GM18873 (cell line): ENCODE results near the gene TIGD1.
"Not testable (repeated sequence)": the region's sequence is repeated elsewhere in the genome, so short reads cannot be mapped to it uniquely, and the experiment has no call there.

Experiments used
- ATAC-seq: cut with Tn5 transposase; IDR thresholded peaks from one replicate; pipeline ENCODE4 v1.9.1; 2021; ENCODE audit warnings: mild to moderate bottlenecking, moderate library complexity, moderate number of reproducible peaks; ENCODE audit not compliant: unreplicated experiment, low FRiP score

Gene TIGD1

DNA sequence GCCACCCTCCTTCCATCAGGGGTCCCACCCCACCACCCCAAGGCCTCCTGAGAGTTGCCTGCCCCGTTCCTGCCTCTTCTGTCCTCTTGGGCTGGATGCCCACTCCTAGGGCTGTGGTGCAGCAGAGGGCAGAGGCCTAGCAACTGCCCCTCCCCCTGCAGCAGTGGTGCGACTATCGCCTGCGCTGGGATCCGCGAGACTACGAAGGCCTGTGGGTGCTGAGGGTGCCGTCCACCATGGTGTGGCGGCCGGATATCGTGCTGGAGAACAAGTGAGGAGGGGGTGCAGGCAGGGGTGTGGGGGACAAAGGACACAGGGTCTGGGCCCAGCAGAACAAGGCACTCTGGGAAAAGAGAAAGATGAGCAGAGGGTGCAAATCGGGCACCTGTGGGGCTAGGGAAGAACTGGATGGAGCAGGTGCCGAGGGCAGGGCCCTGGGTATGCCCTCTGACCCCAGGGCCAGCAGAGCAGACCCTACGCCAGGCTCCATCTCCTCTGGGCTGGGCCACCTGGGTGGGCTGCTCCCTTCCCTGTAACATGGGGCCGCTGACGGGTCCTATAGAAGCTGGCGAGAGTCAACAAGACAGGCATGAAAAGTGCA, 9.8 kb downstream of the TIGD1 start:
- ATAC-seq = no peak

DNA sequence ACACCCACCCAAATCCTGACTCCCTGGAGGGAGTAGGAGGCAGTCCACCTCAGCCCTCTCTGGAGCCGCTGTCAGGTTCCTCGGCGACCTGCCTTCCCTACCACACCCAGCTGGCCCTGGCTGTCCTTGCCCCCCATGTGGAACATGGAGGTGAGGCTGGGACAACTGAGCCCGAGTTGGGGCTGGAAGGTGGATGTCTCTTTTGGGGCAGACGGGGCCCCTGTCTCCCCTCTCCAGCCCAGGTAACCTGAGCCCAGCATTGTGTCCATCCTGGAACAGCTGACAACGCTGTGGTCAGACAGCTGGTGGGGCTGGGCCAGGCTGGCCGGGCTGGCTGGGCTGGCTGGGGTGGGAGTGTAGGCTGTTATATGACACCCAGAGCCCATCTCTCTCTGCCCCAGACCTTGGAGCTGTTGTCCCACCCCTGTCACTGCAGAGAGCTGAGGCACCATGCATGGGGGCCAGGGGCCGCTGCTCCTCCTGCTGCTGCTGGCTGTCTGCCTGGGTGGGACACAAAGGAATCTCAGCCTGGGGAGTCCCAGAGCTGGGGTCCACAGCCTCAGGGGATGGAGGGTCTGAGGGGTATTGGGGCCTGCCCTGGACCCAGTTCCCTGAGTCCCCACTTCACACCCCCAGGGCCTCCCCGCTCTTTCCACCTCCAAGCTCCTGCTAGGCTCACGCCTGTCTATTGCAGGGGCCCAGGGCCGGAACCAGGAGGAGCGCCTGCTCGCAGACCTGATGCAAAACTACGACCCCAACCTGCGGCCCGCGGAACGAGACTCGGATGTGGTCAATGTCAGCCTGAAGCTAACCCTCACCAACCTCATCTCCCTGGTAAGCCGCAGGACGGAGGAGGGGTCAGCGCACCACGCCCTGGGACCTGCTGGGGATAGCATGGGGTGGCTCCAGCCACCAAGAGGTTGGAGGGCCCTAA, 10.8 kb downstream of the TIGD1 start, which contains the start of gene CHRNG:
CHRNG (plus strand) TSS at position 395 of the 934 bp plus-strand sequence; CDS start at position 451, 56 bp downstream.
- ATAC-seq = no peak

DNA sequence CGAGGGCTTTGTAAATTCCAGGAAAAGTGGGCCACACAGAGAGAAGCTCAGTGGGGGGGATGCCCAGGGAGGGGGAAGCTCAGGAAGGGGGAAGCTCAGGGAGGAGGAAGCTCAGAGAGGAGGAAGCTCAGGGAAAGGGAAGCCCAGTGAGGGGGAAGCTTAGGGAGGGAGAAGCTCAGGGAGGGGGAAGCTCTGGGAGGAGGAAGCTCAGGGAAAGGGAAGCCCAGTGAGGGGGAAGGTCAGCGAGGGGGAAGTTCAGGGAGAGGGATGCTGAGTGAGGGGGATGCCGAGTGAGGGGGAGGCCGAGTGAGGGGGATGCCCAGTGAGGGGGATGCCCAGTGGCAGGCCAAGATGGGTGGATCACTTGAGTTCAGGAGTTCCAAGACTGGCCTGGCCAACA, 11.7 kb downstream of the TIGD1 start:
- no peak for ATAC-seq

DNA sequence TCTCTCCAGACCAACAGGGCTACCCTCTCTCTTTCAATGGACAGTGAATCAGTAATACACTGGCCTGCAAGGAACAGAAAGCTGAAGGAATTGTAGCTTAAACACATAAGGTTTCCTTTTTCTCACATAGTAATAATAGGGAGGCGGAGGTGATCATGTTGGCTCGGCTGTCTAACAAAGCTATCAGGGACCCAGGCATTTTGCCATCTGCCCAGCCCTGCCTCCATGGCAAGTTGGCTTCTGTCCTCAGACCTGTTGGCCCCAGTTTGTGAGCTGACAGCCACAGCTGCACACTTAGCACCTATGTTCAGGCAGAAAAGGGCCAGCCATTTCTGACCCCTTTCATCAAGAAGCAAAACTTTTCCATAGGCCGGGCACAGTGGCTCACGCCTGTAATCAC, 12.9 kb downstream of the TIGD1 start:
- ATAC-seq = no peak

DNA sequence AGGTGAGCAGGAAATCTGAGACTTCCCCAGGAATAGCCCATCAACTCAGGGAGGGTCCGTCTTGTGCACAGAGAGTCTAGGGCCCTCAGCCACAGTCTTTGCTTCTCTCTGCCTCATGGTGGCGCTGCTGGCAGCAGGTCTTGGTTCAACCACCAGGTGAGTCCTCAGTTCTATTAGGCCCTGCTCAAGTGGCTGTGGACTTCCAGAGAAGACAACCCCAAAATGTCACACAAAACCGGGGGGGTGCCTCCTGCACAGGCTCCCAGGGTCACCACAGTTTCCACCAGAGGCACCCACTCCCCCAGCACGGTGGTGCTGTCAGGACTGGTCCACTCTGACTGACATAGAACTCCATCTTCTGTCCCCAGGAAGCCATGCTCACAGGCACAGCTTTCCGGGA, 13.3 kb downstream of the TIGD1 start:
- ATAC-seq = no peak

DNA sequence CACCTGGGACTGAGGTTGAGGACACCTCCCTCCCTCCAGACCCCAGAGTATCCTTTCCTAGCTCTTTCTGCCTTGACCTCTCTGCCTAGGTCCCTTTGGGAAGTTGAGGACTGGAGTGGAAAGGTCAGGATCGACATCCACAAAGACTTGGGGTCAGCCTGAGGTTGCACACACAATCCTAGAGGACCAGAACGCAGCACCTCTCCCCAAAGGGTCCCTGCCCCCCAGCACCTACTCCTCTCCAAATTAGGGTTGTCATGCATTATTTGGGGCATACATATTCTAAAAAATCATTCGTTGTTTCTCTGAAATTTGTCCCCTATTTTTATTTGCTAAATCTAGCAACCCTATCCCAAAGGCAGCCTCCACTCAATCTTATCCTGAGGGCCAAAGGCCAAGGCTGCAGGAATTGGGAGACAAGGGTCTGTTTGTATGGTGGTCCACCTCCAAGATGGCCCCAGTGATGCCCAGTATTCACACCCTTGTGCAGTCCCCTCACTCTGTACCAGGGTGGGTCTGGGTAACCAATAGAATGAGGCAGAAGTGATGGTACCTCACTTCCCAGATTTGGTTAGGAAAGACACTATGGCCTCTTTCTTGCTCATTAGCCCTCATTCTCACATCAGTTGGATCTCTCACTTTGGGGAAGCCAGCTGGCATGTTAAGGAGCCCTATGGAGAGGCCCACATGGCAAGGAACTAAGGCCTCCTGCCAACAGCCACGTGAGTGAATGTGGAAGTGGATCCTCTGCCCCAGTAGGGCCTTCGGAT, 14.4 kb downstream of the TIGD1 start:
- no peak for ATAC-seq

DNA sequence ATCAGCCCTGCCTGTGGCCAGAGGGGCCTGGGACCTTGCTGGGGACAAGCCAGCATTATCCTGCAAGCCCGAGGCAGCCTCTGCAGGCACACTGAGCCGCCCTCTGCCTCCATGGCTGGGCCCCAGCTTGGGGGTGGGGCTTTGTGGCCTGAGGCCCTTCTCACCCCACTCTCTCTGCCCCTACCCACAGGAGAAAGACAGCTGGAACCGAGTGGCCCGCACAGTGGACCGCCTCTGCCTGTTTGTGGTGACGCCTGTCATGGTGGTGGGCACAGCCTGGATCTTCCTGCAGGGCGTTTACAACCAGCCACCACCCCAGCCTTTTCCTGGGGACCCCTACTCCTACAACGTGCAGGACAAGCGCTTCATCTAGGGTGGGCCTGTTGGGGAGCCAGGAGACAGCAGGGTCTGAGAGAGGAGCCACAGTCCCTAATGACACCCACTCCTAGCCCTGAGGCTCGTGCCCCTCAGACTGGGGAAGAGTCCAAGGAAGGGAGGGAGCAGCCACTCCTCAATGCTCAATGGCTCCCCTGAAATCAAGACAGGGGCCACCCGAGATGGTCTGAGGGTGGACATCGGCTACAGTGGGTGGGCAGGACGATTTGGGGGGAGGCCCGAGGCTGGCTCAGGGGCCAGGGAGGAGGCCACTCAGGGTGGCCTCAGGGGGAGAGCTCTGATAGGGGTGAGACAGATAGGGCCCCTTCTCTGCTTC, 15.3 kb downstream of the TIGD1 start:
- ATAC-seq = no peak

DNA sequence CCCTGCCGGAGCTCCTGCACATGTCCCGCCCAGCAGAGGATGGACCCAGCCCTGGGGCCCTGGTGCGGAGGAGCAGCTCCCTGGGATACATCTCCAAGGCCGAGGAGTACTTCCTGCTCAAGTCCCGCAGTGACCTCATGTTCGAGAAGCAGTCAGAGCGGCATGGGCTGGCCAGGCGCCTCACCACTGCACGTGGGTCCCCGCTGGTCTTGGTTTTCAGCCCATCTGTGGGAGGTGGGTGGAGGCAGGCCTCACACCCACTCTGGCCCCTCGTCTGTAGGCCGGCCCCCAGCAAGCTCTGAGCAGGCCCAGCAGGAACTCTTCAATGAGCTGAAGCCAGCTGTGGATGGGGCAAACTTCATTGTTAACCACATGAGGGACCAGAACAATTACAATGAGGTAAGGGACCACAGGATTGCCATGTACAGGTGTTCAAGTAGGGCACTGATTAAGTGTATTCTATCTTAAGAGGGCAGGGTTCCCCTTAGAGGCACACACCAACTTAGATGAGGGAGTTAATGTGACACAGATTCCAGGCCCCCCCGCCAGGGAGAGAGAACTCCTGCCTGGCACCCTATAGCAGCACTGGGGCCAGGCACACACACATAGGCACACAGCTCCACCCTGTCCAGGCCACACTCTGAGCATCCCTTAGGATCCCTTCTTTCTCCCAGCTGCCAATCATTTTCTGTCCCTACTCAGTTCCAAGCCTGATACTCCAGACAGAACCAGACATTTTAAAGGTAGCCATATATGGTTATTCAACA, 16.2 kb downstream of the TIGD1 start:
- ATAC-seq = no peak

DNA sequence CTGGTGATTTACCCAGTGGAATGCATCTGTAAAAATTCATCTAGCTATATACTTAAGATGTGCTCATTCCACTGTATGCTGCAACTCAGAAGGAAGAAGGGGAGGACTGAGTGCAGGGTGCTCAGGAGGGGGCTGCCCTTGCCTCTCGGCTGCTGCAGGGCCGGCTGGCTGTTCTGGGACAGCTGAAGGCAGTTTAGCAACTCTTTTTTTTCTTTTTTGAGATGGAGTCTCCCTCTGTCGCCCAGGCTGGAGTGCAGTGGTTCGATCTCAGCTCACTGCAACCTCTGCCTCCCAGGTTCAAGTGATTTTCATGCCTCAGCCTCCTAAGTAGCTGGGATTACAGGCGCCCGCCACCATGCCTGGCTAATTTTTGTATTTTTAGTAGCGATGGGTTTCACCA, 17.5 kb downstream of the TIGD1 start:
- not testable (repeated sequence) for ATAC-seq

DNA sequence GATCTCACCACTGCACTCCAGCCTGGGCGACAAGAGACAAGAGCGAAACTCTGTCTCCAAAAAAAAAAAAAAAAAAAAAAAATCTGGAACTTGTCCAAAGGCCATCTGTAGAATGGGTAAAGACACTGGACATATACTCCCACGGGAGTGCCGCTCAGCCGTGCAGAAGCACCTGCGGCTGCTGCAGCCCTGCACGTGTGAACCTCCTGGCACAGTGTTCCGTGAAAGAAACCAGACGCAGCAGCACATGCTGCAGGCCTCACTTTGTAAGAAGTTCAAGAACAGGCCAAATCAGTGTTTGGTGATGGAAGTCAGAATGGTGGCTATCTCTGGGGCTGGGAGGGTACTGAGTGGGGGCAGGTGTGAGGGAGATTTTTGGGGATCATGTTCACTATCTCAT, 17.9 kb downstream of the TIGD1 start:
- no peak for ATAC-seq

DNA sequence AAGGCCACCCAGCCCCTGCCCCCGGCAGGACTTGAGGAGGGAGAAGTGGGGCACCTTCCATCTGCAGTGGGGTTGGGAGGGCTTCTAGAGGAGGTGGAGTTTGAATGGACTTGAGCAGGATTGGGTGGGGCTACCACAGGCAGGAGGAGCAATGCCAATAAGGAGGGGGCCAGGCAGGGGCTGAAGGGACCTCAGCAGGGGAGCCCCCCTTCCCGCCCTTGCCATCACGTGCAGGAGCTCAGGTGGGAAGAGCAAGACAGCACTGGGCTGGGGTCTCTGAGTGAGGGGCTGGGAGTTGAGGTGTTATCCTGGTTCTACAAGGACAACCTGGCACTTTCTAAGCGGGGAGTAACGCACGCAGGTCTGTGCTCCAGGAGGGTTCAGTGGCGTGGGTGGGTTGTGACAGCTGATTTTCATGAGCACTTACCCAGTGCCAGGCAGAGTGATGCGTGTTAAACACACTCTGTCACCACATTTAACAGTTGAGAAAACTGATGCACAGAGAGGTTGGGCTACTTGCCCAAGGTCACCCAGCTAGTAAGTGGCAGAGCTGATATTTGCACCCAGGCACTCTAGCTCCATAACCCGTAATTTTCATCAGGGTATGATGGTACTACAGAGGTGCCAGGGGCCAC, 19.6 kb downstream of the TIGD1 start:
- no peak for ATAC-seq

DNA sequence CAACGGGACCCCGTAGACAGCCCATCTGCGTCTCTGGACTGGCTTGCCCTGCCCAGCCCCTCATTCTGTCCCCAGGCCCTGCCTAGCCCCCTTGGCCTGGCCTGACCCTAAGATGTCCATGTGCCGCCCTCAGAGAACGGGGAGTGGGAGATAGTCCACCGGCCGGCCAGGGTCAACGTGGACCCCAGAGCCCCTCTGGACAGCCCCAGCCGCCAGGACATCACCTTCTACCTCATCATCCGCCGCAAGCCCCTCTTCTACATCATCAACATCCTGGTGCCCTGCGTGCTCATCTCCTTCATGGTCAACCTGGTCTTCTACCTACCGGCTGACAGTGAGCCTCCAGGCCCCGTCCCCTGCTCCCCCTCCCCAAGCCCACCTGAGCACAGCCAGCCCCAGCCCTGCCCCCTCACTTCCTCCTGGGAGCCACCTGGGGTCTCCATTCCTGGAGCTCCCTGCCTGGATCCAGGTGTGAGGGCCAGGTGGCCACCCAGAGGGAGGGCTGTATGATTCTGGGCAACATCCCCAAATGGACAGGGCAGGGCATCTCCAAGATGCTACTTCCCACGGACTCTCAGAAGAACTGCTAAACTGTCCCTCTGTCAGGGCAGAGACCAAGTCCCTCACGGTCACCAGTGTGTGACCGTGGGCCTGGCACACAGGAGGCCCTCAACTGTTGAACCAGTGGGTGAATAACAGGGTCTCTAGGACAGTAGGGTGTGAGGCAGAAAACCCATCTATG, 20.4 kb downstream of the TIGD1 start:
- ATAC-seq = no peak

DNA sequence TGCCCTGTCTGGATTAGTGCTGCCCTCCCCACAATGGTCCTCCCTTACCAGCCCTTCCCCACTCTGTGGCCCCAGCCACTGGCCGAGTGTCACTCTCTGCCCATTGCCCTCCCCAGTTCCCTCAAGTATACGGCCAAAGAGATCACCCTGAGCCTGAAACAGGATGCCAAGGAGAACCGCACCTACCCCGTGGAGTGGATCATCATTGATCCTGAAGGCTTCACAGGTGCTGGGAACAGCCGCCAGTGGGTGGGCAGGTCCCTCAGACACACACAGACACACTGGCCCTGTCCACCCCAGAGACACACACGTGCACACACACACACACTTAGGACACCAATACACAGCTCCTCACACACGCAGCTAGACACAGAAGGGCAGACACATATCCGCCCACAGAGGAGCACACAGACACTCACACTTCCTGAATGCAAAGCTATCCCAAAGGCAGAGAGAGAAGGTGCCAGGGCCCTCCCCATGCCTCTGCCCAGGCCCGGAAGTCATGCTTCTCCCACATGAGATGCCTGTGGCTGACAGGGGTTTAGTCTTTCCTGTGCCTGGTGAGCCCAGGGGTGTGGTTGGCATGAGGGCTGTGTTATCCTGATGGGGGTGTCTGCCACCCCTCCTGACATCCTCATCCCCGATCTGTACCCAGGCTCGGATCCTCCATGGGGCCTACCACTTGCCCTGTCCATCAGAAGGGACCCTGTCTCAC, 21.5 kb downstream of the TIGD1 start:
- ATAC-seq = no peak

DNA sequence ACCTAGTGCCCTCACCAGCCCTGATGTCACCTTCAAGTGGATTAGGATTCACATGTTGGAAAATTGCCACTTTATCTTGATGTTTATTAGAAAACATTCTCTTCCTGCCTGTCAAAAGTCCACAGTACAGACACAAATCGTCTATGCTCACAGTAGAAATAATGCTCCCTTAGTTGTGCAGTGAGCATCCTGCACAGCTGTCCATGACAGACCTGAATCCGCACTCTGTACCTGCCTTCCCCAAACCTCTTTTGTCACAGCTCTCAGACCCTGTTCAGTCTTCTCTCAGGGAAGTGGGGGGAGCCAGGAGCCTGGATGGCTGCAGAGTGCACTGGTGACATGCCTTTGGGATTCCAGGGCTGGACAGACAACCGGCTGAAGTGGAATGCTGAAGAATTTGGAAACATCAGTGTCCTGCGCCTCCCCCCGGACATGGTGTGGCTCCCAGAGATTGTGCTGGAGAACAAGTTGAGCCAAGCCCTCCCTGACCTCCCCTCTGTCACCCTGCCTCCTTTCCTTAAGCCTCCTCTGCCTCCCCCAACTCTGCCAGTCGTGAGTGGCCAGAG, 22.4 kb downstream of the TIGD1 start:
- no peak for ATAC-seq

DNA sequence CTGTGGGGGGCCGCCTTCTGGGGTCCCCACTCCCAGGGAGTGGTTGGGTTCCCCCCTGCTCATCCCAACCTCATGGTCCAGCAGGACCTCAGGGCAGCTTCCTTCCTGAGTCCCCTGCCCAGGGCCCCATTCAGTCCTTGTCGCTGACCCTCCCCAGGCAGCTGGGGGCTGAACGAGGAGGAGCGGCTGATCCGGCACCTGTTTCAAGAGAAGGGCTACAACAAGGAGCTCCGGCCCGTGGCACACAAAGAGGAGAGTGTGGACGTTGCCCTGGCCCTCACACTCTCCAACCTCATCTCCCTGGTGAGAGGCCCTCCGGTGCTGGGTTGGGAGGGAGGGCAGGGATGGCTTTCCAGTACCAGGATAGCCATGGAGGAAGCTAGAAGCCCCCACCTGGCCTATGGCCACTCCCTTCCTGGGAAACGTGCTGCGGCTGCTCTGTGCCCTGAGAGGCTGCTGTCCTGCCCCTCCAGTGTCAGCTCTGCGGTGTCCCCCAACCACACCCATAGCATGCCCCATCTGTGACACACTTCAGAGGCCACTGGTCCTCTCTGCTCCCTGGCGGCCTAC, 23.9 kb downstream of the TIGD1 start:
- ATAC-seq = no peak

DNA sequence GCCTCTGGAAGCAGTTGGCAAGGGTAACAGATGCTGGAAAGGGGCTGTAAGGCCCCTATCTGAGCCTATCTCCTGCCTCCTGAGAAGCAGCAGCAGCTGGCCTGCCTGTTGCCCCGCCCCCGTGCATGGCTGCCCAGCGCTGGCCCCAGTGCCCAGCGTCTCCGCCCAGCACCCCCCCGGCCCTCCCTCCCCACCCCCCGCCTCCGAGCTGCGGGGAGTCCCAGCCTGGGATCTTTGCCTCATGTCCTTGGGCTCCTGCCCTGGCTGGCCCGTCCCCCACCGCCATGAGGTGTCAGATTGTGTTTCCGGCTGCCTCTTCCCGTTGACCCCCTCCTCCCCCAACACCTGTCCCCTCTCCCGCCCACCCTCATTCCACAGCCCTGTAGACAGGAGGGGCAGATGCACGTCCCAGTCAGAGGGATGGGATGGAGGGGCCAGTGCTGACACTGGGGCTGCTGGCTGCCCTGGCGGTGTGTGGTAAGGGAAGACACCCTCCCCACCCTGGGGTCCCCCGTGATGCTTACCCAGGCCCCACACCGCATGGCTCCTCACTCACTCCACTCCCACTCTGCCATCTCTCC, 24.5 kb downstream of the TIGD1 start, which contains the start of gene CHRND:
CHRND (plus strand) TSS at position 370 of the 581 bp plus-strand sequence; CDS start at position 426, 56 bp downstream.
- no peak for ATAC-seq

DNA sequence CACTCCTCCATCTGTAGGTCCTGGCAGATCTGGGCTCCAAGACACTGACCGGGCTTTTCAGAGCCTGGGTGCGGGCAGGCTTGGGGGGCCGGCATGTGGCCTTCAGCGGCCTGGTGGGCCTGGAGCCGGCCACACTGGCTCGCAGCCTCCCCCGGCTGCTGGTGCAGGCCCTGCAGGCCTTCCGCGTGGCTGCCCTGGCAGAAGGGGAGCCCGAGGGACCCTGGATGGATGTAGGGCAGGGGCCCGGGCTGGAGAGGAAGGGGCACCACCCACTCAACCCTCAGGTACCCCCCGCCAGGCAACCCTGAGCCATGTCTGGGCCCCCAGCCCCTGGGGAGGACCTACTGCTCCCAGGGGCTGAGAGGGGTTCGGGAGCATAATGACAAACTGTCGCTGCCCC, 25.2 kb downstream of the TIGD1 start:
- ATAC-seq = no peak
